CD14-positive monocyte (primary cell): ENCODE data around the gene ATP4B. TPM values are rescaled to one million over a fixed set of nuclear protein-coding genes. Genes with fewer than 3 reads are reported as not detected.
A peak's percentile ranks its signal among the peaks of the same experiment; 100 is the strongest.

Source experiments
- DNase-seq, 3 donors: peaks; one replicate each; pipeline ENCODE4 v3.0.0-alpha.2; 2011 to 2022
- H2AFZ ChIP-seq: 2 replicates; pipeline ENCODE4 v1.6.0; 2012; ENCODE audit warnings: mild to moderate bottlenecking, low read depth, low read length, inconsistent platforms; ENCODE audit not compliant: insufficient read depth, poor library complexity, severe bottlenecking
- H3K27ac ChIP-seq, 2 donors: 1 replicate in 1 of 2; 2 replicates in 1 of 2; pipeline ENCODE4 v1.5.1; 2012 to 2013; ENCODE audit warnings: low read length in 2 of 2, control low read depth in 1 of 2, inconsistent platforms in 1 of 2, low read depth in 1 of 2, mild to moderate bottlenecking in 1 of 2
- H3K27me3 ChIP-seq, 2 donors: one replicate each; pipeline versions ENCODE4 v1.6.0 to v1.6.1; 2011 to 2013; ENCODE audit warnings: low read length in 2 of 2; ENCODE audit not compliant: control insufficient read depth in 2 of 2, insufficient read depth in 2 of 2
- H3K36me3 ChIP-seq, 2 donors: replicated peaks in 1 of 2; 1 replicate in 1 of 2; 2 replicates in 1 of 2; pipeline versions ENCODE4 v1.5.1 to v1.6.1; 2012 to 2013; ENCODE audit warnings: low read length in 2 of 2, control low read depth in 1 of 2, inconsistent platforms in 1 of 2, mild to moderate bottlenecking in 1 of 2; ENCODE audit not compliant: insufficient read depth in 2 of 2, control insufficient read depth in 1 of 2
- H3K4me1 ChIP-seq, 2 donors: 1 replicate in 1 of 2; 2 replicates in 1 of 2; pipeline versions ENCODE4 v1.5.1 to v1.6.1; 2012 to 2013; ENCODE audit warnings: low read length in 2 of 2, control low read depth in 1 of 2, inconsistent platforms in 1 of 2, mild to moderate bottlenecking in 1 of 2, moderate library complexity in 1 of 2; ENCODE audit not compliant: insufficient read depth in 2 of 2, control insufficient read depth in 1 of 2
- H3K4me2 ChIP-seq: replicated peaks from 2 replicates; pipeline ENCODE3; 2012; ENCODE audit warnings: low read length, moderate library complexity, mild to moderate bottlenecking; ENCODE audit not compliant: poor library complexity, severe bottlenecking; ENCODE audit errors: extremely low read depth
- H3K4me3 ChIP-seq, 3 experiments: fragments of 200-600 bp in 1 of 3; sonication (generic) in 1 of 3; replicated peaks in 1 of 3; 1 replicate in 2 of 3; 2 replicates in 1 of 3; pipeline ENCODE4 v1.5.1; 2011 to 2013; ENCODE audit warnings: low read length in 3 of 3, mild to moderate bottlenecking in 3 of 3, control low read depth in 2 of 3, low read depth in 2 of 3, inconsistent platforms in 1 of 3, moderate library complexity in 1 of 3
- H3K79me2 ChIP-seq: 2 replicates; pipeline ENCODE4 v1.6.0; 2012; ENCODE audit warnings: mild to moderate bottlenecking, control low read depth, inconsistent platforms, low read length, moderate library complexity; ENCODE audit not compliant: insufficient read depth
- H3K9ac ChIP-seq: 2 replicates; pipeline ENCODE4 v1.6.0; 2017; ENCODE audit warnings: low read length, mild to moderate bottlenecking; ENCODE audit not compliant: insufficient read depth, poor library complexity, severe bottlenecking
- H3K9me3 ChIP-seq, 2 donors: replicated peaks in 1 of 2; 1 replicate in 1 of 2; 2 replicates in 1 of 2; pipeline versions ENCODE4 v1.5.1 to v1.6.1; 2012 to 2013; ENCODE audit warnings: low read length in 2 of 2, control low read depth in 1 of 2; ENCODE audit not compliant: control insufficient read depth in 1 of 2, insufficient read depth in 1 of 2
- H4K20me1 ChIP-seq: 2 replicates; pipeline ENCODE4 v1.6.0; 2012; ENCODE audit warnings: mild to moderate bottlenecking, low read length, control low read depth, moderate library complexity; ENCODE audit not compliant: insufficient read depth
- H3K27ac Mint-ChIP-seq, 7 donors: one replicate each; pipeline ENCODE4 v1.8.0; 2020; ENCODE audit warnings: mild to moderate bottlenecking in 7 of 7, mixed read lengths in 7 of 7, moderate library complexity in 6 of 7, inconsistent platforms in 2 of 7
- H3K27me3 Mint-ChIP-seq, 3 donors: one replicate each; pipeline ENCODE4 v1.8.0; 2021 to 2022; ENCODE audit warnings: low read depth in 3 of 3, mild to moderate bottlenecking in 3 of 3, mixed read lengths in 3 of 3, moderate library complexity in 3 of 3, inconsistent platforms in 1 of 3
- H3K36me3 Mint-ChIP-seq, 2 donors: one replicate each; pipeline ENCODE4 v1.8.0; 2020; ENCODE audit warnings: mixed read lengths in 2 of 2, inconsistent platforms in 1 of 2, mild to moderate bottlenecking in 1 of 2
- H3K4me1 Mint-ChIP-seq: one replicate; pipeline ENCODE4 v1.8.0; 2020; ENCODE audit warnings: mild to moderate bottlenecking, mixed read lengths
- H3K4me3 Mint-ChIP-seq, 2 donors: one replicate each; pipeline ENCODE4 v1.8.0; 2020; ENCODE audit warnings: mild to moderate bottlenecking in 2 of 2, mixed read lengths in 2 of 2, moderate library complexity in 1 of 2
- H3K9me3 Mint-ChIP-seq, 7 donors: one replicate each; pipeline ENCODE4 v1.8.0; 2020 to 2022; ENCODE audit warnings: mixed read lengths in 7 of 7, mild to moderate bottlenecking in 6 of 7, moderate library complexity in 6 of 7, inconsistent platforms in 2 of 7
- WGBS: methylation state at CpG from one replicate; pipeline ENCODE4 v1.1.5; 2013; ENCODE audit warnings: missing lambda C conversion rate; ENCODE audit not compliant: insufficient coverage; 5-methylcytosine and 5-hydroxymethylcytosine counted together
- intact Hi-C, 2 donors: fragments of 100-400 bp; cut with micrococcal nuclease; formaldehyde crosslinking; loops; one replicate each; pipeline versions ENCODE4 v1.15.0 to v1.15.1; 2023
- polyA plus RNA-seq, 3 donors: library from polyadenylated mRNA; depleted of rRNA in 1 of 3; unstranded in 2 of 3; stranded (reverse) in 1 of 3; fragments of 300-500 nt in 2 of 3; fragments of >200 nt in 1 of 3; fragmentation: Illumina TruSeq in 2 of 3; gene quantifications; 1 replicate in 2 of 3; 2 replicates in 1 of 3; pipeline ENCODE4 v1.2.3, GENCODE V29; 2012 to 2021
- TF ChIP-seq, protein P1 (sequence below): fragments of 200-600 bp; IDR thresholded peaks from one replicate; pipeline ENCODE4 v1.8.0; 2022; ENCODE audit warnings: antibody characterized with exemption, mild to moderate bottlenecking

The ATP4B gene
- polyA plus RNA-seq, 3 donors = not detected

- H3K4me3 Mint-ChIP-seq = peak overlapping the region; percentile 59 to 76
- 30% methylated on average over 27 of the region's 28 CpGs for WGBS
- Histone ChIP-seq H3K4me3 (peak overlapping the region in 2 of 3 experiments; percentile 4 to 48), H3K4me1 (peaks cover 28 to 31% of the 10 kb centered on the region in 2 donors), H3K4me2 (peak overlapping the region; percentile 59), H3K9me3 (no peaks in the 10 kb centered on the region), H3K27me3 (no peaks in the 10 kb centered on the region), H3K27ac (peak overlapping the region; percentile 83 to 90), H3K9ac (peak overlapping the region; percentile 61), H4K20me1 (no peaks in the 10 kb centered on the region), H2AFZ (no peak overlapping the region), H3K79me2 (peaks cover 97% of the 10 kb centered on the region), H3K36me3 (peaks cover 19 to 30% of the 10 kb centered on the region in 2 donors)
- H3K9me3 Mint-ChIP-seq = peaks cover 0 to 6% (median 0%) of the 10 kb centered on the region in 7 donors
- TF ChIP-seq, protein P1, sequence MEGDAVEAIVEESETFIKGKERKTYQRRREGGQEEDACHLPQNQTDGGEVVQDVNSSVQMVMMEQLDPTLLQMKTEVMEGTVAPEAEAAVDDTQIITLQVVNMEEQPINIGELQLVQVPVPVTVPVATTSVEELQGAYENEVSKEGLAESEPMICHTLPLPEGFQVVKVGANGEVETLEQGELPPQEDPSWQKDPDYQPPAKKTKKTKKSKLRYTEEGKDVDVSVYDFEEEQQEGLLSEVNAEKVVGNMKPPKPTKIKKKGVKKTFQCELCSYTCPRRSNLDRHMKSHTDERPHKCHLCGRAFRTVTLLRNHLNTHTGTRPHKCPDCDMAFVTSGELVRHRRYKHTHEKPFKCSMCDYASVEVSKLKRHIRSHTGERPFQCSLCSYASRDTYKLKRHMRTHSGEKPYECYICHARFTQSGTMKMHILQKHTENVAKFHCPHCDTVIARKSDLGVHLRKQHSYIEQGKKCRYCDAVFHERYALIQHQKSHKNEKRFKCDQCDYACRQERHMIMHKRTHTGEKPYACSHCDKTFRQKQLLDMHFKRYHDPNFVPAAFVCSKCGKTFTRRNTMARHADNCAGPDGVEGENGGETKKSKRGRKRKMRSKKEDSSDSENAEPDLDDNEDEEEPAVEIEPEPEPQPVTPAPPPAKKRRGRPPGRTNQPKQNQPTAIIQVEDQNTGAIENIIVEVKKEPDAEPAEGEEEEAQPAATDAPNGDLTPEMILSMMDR = peak; percentile 13
- H3K27ac Mint-ChIP-seq = peak overlapping the region; percentile 96 to 98 (median 97)
- H3K36me3 Mint-ChIP-seq = peaks cover 33 to 40% of the 10 kb centered on the region in 2 donors
- intact Hi-C loops = no loop called here
- H3K4me1 Mint-ChIP-seq = peaks cover 44% of the 10 kb centered on the region
- DNase-seq = peak; percentile 93 to 98 (median 94)
- no peaks in the 10 kb centered on the region for H3K27me3 Mint-ChIP-seq
Measured at GRCh38 chr13:113607056-113607888, 50.7 kb downstream of the ATP4B start.

DNA sequence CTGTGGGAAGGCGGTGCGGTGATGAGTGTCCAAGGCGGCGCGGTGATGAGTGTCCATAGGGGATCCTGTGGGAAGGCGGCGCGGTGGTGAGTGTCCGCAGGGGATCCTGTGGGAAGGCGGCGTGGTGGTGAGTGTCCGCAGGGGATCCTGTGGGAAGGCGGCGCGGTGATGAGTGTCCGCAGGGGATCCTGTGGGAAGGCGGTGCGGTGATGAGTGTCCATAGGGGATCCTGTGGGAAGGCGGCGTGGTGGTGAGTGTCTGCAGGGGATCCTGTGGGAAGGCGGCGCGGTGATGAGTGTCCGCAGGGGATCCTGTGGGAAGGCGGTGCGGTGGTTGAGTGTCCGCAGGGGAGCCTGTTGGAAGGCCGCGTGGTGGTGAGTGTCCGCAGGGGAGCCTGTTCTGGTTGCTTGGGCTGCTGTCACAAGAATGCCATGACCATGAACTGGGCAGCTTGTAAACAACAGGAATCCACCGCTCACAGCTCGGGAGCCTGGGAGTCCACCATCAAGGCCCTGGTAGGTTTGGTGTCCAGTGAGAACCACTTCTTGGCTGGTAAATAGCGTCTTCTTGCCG lies 52.0 kb downstream of the ATP4B start:
- Histone ChIP-seq H4K20me1 (no peaks in the 10 kb centered on the region), H3K79me2 (peaks cover 97% of the 10 kb centered on the region), H3K9me3 (no peaks in the 10 kb centered on the region), H3K27ac (peak overlapping the region; percentile 83 to 90), H2AFZ (no peak overlapping the region), H3K9ac (peak overlapping the region; percentile 61), H3K4me3 (no peak overlapping the region), H3K4me2 (no peak overlapping the region), H3K27me3 (no peaks in the 10 kb centered on the region), H3K36me3 (peaks cover 14 to 24% of the 10 kb centered on the region in 2 donors), H3K4me1 (peaks cover 28 to 31% of the 10 kb centered on the region in 2 donors)
- WGBS = 99% methylated on average over 30 of the region's 34 CpGs
- Mint-ChIP-seq H3K27ac (peak overlapping the region; percentile 96 to 98 (median 97)), H3K27me3 (peaks cover 0 to 2% (median 0%) of the 10 kb centered on the region in 3 donors), H3K9me3 (peaks cover 0 to 6% (median 0%) of the 10 kb centered on the region in 7 donors), H3K4me3 (no peak overlapping the region), H3K36me3 (peaks cover 32 to 43% of the 10 kb centered on the region in 2 donors), H3K4me1 (peaks cover 44% of the 10 kb centered on the region)
- TF ChIP-seq, protein P1 = no peak
- DNase-seq = no peak
- intact Hi-C loops = no loop called here
